ENCODE data around the gene MERTK. TPM values are rescaled to one million over a fixed set of nuclear protein-coding genes. Genes with fewer than 3 reads are reported as not detected.
"Not testable (repeated sequence)": the region's sequence is repeated elsewhere in the genome, so short reads cannot be mapped to it uniquely, and the experiment has no call there.

The MERTK gene
- total and polyA plus RNA-seq, 11 donors: 1.9 to 15.2 (median 4.7) TPM

- Histone ChIP-seq H3K27ac (no peak overlapping the region), H3K27me3 (no peaks in the 10 kb centered on the region), H3K4me1 (peaks cover 0 to 26% (median 3%) of the 10 kb centered on the region in 12 donors), H3K9me3 (peaks cover 0 to 4% (median 0%) of the 10 kb centered on the region in 12 donors), H3K36me3 (peaks cover 0 to 95% (median 84%) of the 10 kb centered on the region in 9 donors), H3K4me3 (no peak overlapping the region)
- 71 to 89% (median 78%) methylated on average over 5 of the region's 5 CpGs for WGBS, 4 donors
- ATAC-seq: no peak
- TF ChIP-seq CTCF (IDR thresholded peaks at IDR 0.05): no peak
- no peak for TF ChIP-seq POLR2A (IDR thresholded peaks at IDR 0.05)
- intact Hi-C loops (cut with DNase I): no loop called here
- DNase-seq: no peak
Measured at GRCh38 chr2:112065486-112065885, 167.1 kb downstream of the MERTK start.

- WGBS, 4 donors: 76 to 84% (median 80%) methylated on average over 1 of the region's 1 CpG
- no peaks in the 10 kb centered on the region for H3K27me3 ChIP-seq
- ATAC-seq: no peak
- intact Hi-C loops (cut with DNase I): no loop called here
- no peak overlapping the region for H3K27ac ChIP-seq
- H3K4me3 ChIP-seq: no peak overlapping the region
- no peak for DNase-seq
- peaks cover 0 to 95% (median 84%) of the 10 kb centered on the region in 9 donors for H3K36me3 ChIP-seq
- H3K4me1 ChIP-seq: peaks cover 0 to 26% (median 3%) of the 10 kb centered on the region in 12 donors
- no peak for TF ChIP-seq POLR2A (IDR thresholded peaks at IDR 0.05)
- no peak for TF ChIP-seq CTCF (IDR thresholded peaks at IDR 0.05)
- peaks cover 0 to 6% (median 0%) of the 10 kb centered on the region in 12 donors for H3K9me3 ChIP-seq
Measured at GRCh38 chr2:112065966-112066365, 167.6 kb downstream of the MERTK start.

- ATAC-seq; intact Hi-C loops (cut with DNase I); DNase-seq; H3K4me1 ChIP-seq; H3K27ac ChIP-seq; H3K27me3 ChIP-seq; H3K4me3 ChIP-seq: not testable (repeated sequence)
- H3K36me3 ChIP-seq: peaks cover 0 to 82% (median 57%) of the 10 kb centered on the region in 9 donors
- H3K9me3 ChIP-seq: peaks cover 0 to 14% (median 0%) of the 10 kb centered on the region in 12 donors
Measured at GRCh38 chr2:112069794-112070193, 171.4 kb downstream of the MERTK start.

- Histone ChIP-seq H3K27ac (no peak overlapping the region), H3K27me3 (no peaks in the 10 kb centered on the region), H3K9me3 (peaks cover 0 to 14% (median 0%) of the 10 kb centered on the region in 12 donors), H3K36me3 (peaks cover 0 to 77% (median 48%) of the 10 kb centered on the region in 9 donors), H3K4me1 (peaks cover 0 to 21% (median 6%) of the 10 kb centered on the region in 12 donors), H3K4me3 (no peak overlapping the region)
- intact Hi-C loops (cut with DNase I): no loop called here
- DNase-seq (no peak), ATAC-seq (no peak)
- TF ChIP-seq POLR2A (IDR thresholded peaks at IDR 0.05) (no peak), CTCF (IDR thresholded peaks at IDR 0.05) (no peak)
- WGBS, 4 donors: 94 to 98% (median 96%) methylated on average over 3 of the region's 3 CpGs
Measured at GRCh38 chr2:112073875-112074274, 175.5 kb downstream of the MERTK start.

- ATAC-seq: no peak
- 95 to 99% (median 96%) methylated on average over 1 of the region's 1 CpG for WGBS, 4 donors
- no peak overlapping the region for H3K27ac ChIP-seq
- peaks cover 0 to 21% (median 6%) of the 10 kb centered on the region in 12 donors for H3K4me1 ChIP-seq
- intact Hi-C loops (cut with DNase I): no loop called here
- TF ChIP-seq POLR2A (IDR thresholded peaks at IDR 0.05) (no peak), CTCF (IDR thresholded peaks at IDR 0.05) (no peak)
- peaks cover 0 to 78% (median 53%) of the 10 kb centered on the region in 9 donors for H3K36me3 ChIP-seq
- H3K9me3 ChIP-seq: peaks cover 0 to 14% (median 0%) of the 10 kb centered on the region in 12 donors
- no peak overlapping the region for H3K4me3 ChIP-seq
- no peak for DNase-seq
- no peaks in the 10 kb centered on the region for H3K27me3 ChIP-seq
Measured at GRCh38 chr2:112074506-112074905, 176.1 kb downstream of the MERTK start.
